OCI-M2 (cell line): ENCODE measurements around the gene WFDC10B.
"Not testable (repeated sequence)": the region's sequence is repeated elsewhere in the genome, so short reads cannot be mapped to it uniquely, and the experiment has no call there.

ENCODE experiments used
- DNase-seq: peaks from one replicate; lab custom pipeline; 2025; ENCODE audit not compliant: unreplicated experiment; lab: John Stamatoyannopoulos, UW

WFDC10B gene

GRCh38 chr20:45704969-45705637, at the start of gene WFDC10B:
TSS of gene WFDC10B (minus strand) at chr20:45705019. CDS start at chr20:45685992, 19,027 bp downstream.
- DNase-seq = no peak

GRCh38 chr20:45752746-45753145, 47.9 kb upstream of the WFDC10B start:
- DNase-seq = no peak

- DNase-seq = no peak
Observed at GRCh38 chr20:45751721-45752120, 46.9 kb upstream of the WFDC10B start.

- no peak for DNase-seq
Observed at GRCh38 chr20:45745015-45745414, 40.2 kb upstream of the WFDC10B start.

- no peak for DNase-seq
Observed at GRCh38 chr20:45742596-45742995, 37.8 kb upstream of the WFDC10B start.

- DNase-seq = no peak
Observed at GRCh38 chr20:45735988-45736387, 31.2 kb upstream of the WFDC10B start.

- DNase-seq = no peak
Observed at GRCh38 chr20:45735552-45735951, 30.7 kb upstream of the WFDC10B start.

GRCh38 chr20:45732199-45732598, 27.4 kb upstream of the WFDC10B start:
- DNase-seq = no peak

- DNase-seq = no peak
Observed at GRCh38 chr20:45727044-45727443, 22.2 kb upstream of the WFDC10B start.

- no peak for DNase-seq
Observed at GRCh38 chr20:45725134-45725533, 20.3 kb upstream of the WFDC10B start.

- no peak for DNase-seq
Observed at GRCh38 chr20:45722047-45722446, 17.2 kb upstream of the WFDC10B start, which contains the start of gene SPINT4. TSS of gene SPINT4 (plus strand) at chr20:45722347. CDS start at chr20:45722368, 21 bp downstream.

- DNase-seq = not testable (repeated sequence)
Observed at GRCh38 chr20:45716141-45716688, 11.4 kb upstream of the WFDC10B start.

- no peak for DNase-seq
Observed at GRCh38 chr20:45701873-45702272, 2.9 kb downstream of the WFDC10B start, which contains the start of gene WFDC13. TSS of gene WFDC13 (plus strand) at chr20:45702038. CDS start at chr20:45702124, 86 bp downstream.

- DNase-seq = no peak
Observed at GRCh38 chr20:45701104-45701503, 3.7 kb downstream of the WFDC10B start.

- no peak for DNase-seq
Observed at GRCh38 chr20:45695496-45695895, 9.3 kb downstream of the WFDC10B start.

GRCh38 chr20:45693346-45693745, 11.5 kb downstream of the WFDC10B start:
- DNase-seq = not testable (repeated sequence)

- DNase-seq = no peak
Observed at GRCh38 chr20:45685896-45686295, 18.9 kb downstream of the WFDC10B start.

GRCh38 chr20:45679650-45680049, 25.2 kb downstream of the WFDC10B start:
- no peak for DNase-seq

GRCh38 chr20:45672765-45673164, 32.1 kb downstream of the WFDC10B start:
- no peak for DNase-seq

GRCh38 chr20:45670139-45670538, 34.7 kb downstream of the WFDC10B start, which contains the start of gene WFDC11:
TSS of gene WFDC11 (minus strand) at chr20:45670239. CDS start at chr20:45650600, 19,639 bp downstream.
- DNase-seq = no peak

GRCh38 chr20:45657038-45657437, 47.8 kb downstream of the WFDC10B start:
- not testable (repeated sequence) for DNase-seq

- DNase-seq = not testable (repeated sequence)
Observed at GRCh38 chr20:45651726-45652125, 53.1 kb downstream of the WFDC10B start.
